GM10266 (cell line): ENCODE data around the gene TMEM115.

Experiments used
- DNase-seq: peaks from one replicate; pipeline ENCODE4 v3.0.0; 2012; ENCODE audit errors: extremely low spot score
- TF ChIP-seq, protein P1 (sequence below): IDR thresholded peaks from 2 replicates; pipeline ENCODE4 v1.5.1; 2012; ENCODE audit warnings: mild to moderate bottlenecking, low read depth; ENCODE audit not compliant: control insufficient read depth, insufficient read depth; ENCODE audit errors: missing control alignments

TMEM115 gene

DNA sequence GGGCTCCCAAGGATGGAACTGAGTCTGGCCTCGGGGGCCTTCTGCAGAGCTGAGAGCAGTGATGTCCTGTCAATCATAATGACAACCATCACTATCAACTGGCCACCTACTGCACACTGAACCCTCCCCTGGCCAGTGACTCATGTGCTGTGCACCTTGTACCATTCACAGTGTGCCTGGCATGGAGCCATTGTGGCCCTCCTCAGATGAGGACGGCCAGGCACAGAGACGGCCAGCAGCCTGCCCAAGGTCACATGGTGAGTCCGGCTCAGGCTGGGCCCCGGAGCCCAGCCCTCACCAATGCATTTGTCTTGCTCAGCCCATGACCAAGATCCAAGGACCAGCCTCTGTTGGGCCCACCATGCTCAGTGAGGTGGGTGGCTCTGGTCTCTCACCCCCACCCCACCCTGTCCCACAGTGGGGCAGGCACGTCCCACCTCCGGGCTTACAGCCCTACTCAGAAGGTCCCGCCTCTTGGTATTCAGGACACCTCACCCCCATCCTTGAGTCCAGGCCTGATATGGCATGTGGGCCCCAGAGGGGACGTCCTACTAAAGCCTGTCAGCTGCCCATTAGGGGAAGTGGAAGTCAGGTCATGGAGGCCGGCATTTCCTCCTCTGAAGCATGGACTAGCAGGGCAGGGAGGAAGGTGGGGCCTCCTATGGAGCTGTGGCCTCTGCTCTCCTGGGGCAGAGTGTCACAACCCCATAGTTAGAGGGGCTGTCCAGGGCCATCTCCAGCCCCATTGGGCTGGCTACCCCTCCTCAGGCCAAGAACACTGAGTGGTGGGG lies 35.9 kb upstream of the TMEM115 start:
- DNase-seq = no peak
- TF ChIP-seq, protein P1, sequence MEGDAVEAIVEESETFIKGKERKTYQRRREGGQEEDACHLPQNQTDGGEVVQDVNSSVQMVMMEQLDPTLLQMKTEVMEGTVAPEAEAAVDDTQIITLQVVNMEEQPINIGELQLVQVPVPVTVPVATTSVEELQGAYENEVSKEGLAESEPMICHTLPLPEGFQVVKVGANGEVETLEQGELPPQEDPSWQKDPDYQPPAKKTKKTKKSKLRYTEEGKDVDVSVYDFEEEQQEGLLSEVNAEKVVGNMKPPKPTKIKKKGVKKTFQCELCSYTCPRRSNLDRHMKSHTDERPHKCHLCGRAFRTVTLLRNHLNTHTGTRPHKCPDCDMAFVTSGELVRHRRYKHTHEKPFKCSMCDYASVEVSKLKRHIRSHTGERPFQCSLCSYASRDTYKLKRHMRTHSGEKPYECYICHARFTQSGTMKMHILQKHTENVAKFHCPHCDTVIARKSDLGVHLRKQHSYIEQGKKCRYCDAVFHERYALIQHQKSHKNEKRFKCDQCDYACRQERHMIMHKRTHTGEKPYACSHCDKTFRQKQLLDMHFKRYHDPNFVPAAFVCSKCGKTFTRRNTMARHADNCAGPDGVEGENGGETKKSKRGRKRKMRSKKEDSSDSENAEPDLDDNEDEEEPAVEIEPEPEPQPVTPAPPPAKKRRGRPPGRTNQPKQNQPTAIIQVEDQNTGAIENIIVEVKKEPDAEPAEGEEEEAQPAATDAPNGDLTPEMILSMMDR = no peak

DNA sequence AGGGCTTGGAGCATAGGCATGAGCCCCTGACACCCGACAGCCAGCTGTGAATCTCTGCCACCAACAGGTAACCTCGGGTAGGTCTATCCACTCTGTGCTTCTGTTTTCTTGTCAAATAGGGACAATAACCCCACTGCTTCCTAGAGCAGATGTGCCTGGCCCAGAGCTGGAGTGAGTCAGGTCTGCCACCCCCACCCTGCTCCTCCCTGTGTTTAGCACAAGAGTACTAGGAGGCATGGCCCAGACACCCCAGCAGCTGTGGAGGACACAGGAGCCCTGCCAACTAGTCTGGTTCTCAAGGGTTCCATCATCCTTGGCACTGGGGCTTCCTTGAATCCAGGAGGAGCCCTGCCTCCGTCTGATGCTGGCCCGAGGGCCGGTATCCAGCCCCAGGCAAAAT lies 33.7 kb upstream of the TMEM115 start:
- DNase-seq = no peak
- TF ChIP-seq, protein P1 = no peak

DNA sequence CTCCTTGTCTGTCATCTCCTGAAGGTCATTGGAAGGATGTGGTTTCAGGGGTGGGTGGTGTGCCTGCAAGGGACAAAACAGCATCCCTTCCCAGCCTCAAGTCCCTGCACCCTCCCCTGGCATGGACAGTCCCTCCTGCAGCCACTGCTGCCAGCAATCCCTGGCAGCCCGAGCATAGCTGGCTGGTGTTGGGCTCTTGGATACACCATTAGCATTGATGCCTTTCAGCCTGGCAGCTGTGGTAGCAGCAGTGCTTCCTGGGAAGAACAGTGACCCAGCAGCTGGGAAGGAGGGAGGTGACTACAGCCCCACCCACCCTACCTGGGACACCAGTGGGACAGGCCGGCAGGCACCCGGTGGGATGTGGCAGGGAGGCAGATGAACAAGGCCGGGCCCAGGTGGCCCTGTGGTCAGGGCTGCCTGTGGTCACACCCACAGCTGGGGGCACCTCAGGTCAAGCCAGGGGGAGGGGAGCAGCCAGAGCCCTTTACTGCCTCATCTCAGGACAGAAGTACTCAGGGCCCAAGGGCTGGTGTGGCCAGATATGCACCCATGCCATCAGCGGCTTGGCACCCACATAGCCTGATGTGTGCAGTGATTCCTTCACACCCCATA lies 32.9 kb upstream of the TMEM115 start:
- TF ChIP-seq, protein P1 = no peak
- no peak for DNase-seq

DNA sequence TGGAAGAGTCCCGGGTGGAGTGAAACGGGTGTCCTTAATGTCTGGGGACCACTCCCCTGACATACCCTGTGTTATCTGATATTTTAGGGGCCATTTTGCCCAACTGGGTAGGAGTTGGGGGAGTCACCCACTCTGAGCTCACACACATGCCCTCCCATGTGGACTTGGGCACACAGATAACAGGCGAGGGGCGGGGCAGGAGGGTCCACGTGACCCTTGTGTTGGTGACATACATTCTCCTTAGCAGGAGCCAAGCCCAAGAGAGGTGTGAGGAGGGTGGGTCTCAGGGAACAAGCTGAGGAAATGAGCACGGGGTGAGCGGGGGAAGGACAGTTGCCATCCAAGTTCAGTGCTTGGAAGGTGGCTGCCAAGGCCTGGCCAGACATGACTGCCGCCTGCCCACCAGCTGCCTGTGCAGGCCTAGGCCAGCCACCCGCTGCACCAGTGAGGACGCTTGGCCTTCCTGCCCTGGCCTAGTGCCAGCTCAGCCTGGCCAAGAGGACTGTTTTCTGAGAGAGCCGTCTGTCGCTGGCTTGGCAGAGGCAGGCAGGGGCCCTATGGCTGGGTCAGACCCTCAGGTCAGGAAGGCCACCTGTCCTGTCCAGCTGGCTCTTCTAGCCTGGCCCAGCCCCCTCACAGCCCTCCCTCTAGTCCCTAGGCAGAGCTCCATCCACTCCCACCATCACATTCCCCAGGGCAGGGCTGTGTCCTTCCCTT lies 31.3 kb upstream of the TMEM115 start:
- TF ChIP-seq, protein P1 = no peak

DNA sequence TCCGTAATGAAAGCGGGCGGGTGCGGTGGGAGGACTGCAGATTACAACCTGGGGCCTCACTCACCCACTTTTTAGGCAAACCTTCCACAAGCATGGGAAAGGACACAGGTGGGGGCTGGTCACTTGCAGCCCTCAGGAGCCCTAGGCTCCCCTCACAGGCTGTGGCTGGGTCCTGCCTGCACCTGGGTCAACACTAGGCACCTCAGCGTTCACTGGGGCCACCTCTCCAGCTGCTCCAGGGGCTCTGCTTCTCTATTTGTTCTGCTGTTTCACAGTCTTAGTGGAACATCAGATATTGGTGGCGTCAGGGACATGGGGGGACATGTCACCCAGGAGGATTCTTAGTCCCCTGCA lies 30.1 kb upstream of the TMEM115 start:
- TF ChIP-seq, protein P1 = no peak
- DNase-seq = no peak

More for the DNA sequence above, 31.3 kb upstream of the TMEM115 start:
- DNase-seq = no peak

DNA sequence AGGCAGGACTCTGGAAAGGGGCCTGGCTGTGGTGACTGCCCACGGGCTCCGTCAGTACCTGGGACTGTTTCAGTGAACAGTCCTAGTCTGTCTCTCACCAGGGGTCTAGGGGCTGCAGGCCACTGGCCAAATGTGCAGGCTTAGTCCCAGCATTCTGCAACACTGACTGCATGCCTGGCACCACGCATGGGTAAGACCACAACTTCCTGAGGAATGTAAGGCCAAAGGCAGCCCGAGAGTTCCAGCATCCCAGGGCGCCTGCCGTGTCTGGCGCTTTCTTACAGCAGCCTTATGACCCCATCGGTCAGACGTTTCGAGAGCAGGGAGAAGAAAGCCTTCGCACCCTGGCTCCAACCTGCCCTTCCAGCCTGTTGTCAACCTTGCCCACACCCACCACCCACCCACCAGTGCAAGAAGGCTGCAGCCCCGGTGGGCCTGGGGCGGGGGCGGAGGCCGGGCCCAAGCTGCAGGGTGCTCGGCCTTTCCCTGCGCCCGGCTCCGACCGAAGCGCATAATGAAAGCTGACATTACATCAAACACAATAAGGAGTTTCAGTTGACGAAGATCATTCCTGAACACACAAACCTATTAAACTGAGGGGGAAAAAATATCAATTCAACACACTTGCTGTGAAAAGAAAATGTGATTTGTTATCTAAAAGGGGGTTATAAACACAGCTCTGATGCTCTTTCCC lies 29.5 kb upstream of the TMEM115 start:
- TF ChIP-seq, protein P1 = no peak
- DNase-seq = no peak
